IPS-18a (cell line): Measurements from ENCODE around the gene SPRN.
"Not testable (repeated sequence)": the region's sequence is repeated elsewhere in the genome, so short reads cannot be mapped to it uniquely, and the experiment has no call there.

Source experiments
- H3K27ac ChIP-seq: one replicate; pipeline ENCODE4 v1.5.1; 2013; ENCODE audit warnings: low read length
- H3K27me3 ChIP-seq: one replicate; pipeline ENCODE4 v1.6.1; 2013; ENCODE audit warnings: mild to moderate bottlenecking, low read length; ENCODE audit not compliant: control insufficient read depth, insufficient read depth
- H3K36me3 ChIP-seq: one replicate; pipeline ENCODE4 v1.6.1; 2013; ENCODE audit warnings: low read depth, low read length; ENCODE audit not compliant: control insufficient read depth
- H3K4me1 ChIP-seq: one replicate; pipeline ENCODE4 v1.6.1; 2013; ENCODE audit warnings: low read depth, low read length; ENCODE audit not compliant: control insufficient read depth
- H3K4me3 ChIP-seq: one replicate; pipeline ENCODE4 v1.5.1; 2013; ENCODE audit warnings: low read length
- H3K9ac ChIP-seq: one replicate; pipeline ENCODE4 v1.6.1; 2013; ENCODE audit warnings: mild to moderate bottlenecking, low read length, moderate library complexity
- H3K9me3 ChIP-seq: one replicate; pipeline ENCODE4 v1.6.1; 2013; ENCODE audit warnings: low read depth, low read length; ENCODE audit not compliant: control insufficient read depth

The SPRN gene

DNA sequence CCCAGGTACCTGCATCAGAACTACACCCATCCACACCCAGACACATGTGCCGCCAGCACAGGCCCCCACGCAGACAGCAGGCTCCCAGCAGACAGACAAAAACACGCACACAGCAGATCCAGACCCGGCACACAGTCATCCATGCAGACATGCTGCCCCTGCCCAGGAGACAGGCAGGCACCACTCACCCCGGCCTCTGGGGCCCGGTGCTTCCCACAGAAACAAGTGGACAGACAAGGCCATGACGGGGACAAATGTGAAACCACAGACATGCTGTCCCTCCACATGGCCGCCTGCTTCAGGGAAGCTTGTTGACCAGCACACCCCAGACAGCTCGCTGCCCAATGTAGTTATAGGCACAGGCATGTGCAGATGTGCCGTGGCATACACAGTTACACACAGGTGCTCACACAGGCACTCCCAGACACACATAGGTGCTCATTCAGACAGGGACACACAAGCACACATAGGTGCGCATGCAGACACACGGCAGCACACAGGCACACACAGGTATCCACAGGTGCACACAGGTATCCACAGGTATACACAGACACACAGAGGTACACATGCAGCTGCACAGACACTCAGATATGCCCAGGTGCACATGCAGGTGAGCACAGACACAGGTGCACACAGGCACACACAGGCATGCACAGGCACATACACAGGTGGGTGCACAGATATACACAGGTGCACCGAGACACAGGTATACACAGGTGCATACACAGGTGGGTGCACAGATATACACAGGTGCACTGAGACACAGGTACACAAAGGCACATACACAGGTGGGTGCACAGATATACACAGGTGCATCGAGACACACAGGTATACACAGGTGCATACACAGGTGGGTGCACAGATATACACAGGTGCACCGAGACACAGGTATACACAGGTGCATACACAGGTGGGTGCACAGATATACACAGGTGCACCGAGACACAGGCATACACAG, 18.8 kb upstream of the SPRN start:
- H3K9ac ChIP-seq, result no peak overlapping the region

DNA sequence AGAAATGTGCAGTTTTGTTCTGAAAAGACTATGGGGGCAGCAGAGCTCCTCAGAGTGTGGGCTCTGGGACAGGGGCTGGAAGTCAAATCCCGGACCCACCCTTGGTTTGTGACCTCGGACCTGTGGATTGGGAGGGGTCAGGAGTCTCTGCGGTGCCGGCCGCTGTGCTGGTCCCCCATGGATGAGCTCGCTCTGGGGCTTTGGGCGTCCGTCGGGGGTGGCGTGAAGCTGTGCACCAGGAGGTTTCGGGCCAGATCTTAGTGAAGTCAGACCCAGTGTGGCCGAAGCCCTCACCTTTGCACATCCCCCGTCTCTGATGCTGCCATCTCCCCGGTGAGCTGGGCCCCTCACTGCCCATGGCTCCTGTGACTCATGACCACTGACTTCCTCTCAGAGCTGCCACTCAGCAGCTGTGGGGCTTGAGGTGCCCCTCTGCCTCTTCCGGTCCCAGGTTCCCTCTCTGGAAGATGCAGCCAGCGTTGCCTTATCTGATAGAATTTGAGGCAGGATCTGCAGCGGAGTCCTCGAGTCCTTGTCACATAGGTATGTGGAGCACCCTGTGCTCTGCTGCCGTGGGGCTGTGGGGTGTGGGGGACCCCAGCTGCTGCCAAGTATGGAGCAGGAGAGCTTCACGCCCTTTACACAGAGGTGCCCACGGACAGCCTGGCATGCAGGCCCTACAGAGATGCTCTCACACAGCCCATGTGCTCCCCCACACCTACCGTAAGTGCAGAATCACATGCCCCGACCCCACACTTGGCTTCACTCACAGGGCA, 18.0 kb upstream of the SPRN start:
- Histone ChIP-seq H3K27ac (no peak overlapping the region), H3K9me3 (peaks cover 28% of the 10 kb centered on the region), H3K27me3 (no peaks in the 10 kb centered on the region), H3K4me1 (no peaks in the 10 kb centered on the region), H3K4me3 (no peak overlapping the region), H3K36me3 (no peaks in the 10 kb centered on the region), H3K9ac (no peak overlapping the region)

More for the DNA sequence above, 18.8 kb upstream of the SPRN start:
- Histone ChIP-seq H3K9me3 (peaks cover 35% of the 10 kb centered on the region), H3K27me3 (no peaks in the 10 kb centered on the region), H3K4me1 (no peaks in the 10 kb centered on the region), H3K27ac (no peak overlapping the region), H3K36me3 (no peaks in the 10 kb centered on the region), H3K4me3 (no peak overlapping the region)

DNA sequence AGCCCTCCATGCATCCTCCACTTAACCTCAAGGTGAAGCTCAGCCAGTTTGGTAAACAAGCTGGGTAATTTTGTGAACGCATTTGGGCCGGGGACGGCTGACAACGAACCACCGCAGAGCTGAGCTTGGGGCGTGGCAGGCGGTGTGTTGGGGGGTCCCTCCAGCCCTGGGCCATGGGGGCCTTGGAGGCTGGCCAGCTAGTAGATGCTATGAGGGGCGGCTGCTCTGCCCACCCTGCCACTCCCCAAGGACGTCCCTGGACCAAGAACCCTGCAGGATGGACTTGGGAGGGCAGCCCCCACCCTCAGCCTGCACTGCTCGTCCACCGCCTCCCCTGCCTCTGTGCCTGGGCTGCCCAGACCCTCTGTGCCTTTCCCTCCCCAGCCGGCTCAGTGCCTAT, 17.4 kb upstream of the SPRN start:
- no peak overlapping the region for H3K4me3 ChIP-seq
- H3K27ac ChIP-seq, result no peak overlapping the region
- H3K27me3 ChIP-seq, result no peaks in the 10 kb centered on the region
- no peaks in the 10 kb centered on the region for H3K36me3 ChIP-seq
- no peaks in the 10 kb centered on the region for H3K4me1 ChIP-seq
- H3K9ac ChIP-seq, result no peak overlapping the region
- H3K9me3 ChIP-seq, result peaks cover 24% of the 10 kb centered on the region

DNA sequence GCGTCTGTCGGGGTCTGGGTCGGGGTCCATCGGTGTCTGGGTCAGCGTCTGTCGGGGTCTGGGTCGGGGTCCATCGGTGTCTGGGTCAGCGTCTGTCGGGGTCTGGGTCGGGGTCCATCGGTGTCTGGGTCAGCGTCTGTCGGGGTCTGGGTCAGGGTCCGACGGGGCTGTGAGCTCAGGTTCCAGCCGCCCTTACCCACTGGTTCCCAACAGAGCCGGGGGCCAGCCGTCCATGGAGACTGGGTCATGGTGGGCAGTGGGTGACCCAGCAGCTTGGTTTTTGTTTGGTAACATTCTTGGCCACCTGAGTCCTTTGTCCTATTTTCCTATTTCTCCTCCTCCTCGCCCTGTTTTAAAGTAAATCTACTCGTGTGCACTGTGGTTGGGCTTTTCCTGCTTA, 16.9 kb upstream of the SPRN start:
- H3K4me3 ChIP-seq, H3K27me3 ChIP-seq, H3K9ac ChIP-seq, H3K27ac ChIP-seq, H3K36me3 ChIP-seq, H3K4me1 ChIP-seq: not testable (repeated sequence)
- H3K9me3 ChIP-seq, result peaks cover 24% of the 10 kb centered on the region

DNA sequence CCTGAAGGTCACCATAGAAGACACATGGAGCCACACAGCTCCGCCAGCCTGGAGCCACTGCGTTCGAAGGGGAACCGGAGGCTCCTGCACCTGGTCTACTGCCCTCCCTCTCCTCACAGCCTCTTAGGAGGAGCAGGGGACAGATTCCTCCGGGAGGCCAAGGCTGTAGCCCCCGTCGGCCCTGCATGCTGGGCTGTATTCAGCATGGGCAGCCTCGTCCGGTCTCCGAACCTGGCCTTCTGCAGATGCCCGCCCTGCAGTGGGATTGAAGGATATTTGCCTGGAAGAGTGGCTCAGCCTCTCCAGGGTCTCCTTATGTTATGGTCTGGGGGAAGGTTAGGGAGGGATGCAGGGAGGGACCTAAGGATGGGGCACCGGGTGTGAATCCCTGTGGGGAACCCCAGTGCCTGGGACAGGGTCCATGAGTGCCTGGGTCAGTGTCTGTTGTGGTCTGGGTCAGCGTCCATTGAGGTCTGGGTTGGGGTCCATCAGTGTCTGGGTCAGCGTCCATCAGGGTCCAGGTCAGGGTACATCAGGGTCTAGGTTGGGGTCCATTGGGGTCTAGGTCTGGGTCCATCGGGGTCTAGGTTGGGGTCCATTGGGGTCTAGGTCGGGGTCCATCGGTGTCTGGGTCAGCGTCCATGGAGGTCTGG, 16.3 kb upstream of the SPRN start:
- H3K27me3 ChIP-seq, result no peaks in the 10 kb centered on the region
- no peaks in the 10 kb centered on the region for H3K4me1 ChIP-seq
- H3K9me3 ChIP-seq, result peaks cover 24% of the 10 kb centered on the region

DNA sequence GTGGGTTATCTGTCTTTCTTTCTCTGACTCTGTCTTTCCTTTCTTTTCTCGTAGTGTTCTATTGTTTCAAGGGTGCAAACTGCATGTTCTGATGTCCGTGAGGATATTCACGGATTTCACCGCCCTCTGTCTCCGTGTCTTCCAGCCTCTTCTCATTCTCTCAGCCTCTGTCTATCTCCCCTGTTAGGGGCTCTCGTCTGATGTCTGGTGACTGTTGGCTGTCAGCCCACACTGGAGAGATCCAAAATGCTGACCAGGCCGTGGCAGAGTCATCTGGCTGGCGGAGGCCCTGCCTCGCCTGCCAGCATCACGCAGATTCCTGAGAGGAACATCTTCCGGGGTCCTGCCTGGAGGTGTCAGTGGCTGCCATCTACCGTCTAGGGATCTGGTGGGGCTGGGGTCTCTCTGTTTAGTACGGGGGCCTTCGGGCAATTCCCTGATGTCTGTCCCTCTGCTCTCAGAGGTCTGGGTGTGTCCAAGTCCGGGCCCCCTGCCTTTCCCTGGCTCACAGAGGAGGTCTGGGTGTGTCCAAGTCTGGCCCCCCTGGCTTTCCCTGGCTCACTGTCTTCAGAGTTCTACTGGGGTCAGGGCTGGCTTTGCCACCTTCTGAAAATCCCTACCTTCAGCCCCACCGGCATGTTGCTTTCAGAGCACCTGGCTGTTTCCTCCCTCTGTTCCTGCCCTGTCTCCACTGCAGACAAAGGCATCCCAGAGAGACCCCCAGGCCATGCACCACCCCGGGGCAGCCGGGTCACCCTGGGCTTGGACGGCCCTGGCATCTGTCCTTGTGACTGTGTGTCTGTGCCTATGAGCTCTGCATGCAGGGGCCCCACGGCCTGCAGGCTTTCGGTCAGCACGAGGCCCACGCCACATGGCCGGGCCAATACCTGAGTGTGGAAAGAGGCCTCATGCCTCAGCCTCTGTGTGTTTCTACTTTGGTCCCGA, 15.4 kb upstream of the SPRN start:
- peaks cover 20% of the 10 kb centered on the region for H3K9me3 ChIP-seq
- H3K27me3 ChIP-seq, result no peaks in the 10 kb centered on the region
- no peak overlapping the region for H3K9ac ChIP-seq
- no peaks in the 10 kb centered on the region for H3K4me1 ChIP-seq
- H3K36me3 ChIP-seq, result no peaks in the 10 kb centered on the region
- no peak overlapping the region for H3K27ac ChIP-seq
- no peak overlapping the region for H3K4me3 ChIP-seq

More for the DNA sequence above, 16.3 kb upstream of the SPRN start:
- Histone ChIP-seq H3K4me3 (no peak overlapping the region), H3K9ac (no peak overlapping the region), H3K36me3 (no peaks in the 10 kb centered on the region), H3K27ac (no peak overlapping the region)

DNA sequence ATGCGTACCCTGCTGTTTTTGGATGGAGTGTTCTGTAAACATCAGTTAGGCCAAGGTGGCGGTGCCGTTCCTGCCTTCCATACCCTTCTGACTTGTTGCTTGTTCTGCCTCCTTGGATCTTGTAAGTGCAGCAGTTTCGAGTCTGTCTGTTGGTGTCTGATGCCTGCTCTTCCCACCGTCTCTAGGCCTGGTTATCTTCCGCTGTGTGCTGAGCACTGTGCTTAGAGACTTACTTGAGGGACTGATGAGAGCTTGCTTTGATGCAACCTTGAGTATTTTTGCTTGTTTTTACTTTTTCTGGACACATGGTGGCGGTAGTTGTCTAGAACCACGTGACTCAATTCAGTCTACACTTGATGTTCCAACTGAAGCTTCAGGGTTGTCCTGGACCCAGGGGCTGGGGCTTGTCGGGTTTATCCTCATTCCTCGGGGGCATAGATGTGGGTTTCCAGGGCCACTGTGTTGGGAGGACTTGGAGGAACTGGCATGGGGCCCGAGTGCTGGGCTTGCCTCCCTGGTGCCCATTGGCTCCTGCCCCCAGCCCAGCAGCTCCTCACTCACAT, 14.4 kb upstream of the SPRN start:
- H3K9ac ChIP-seq, result no peak overlapping the region
- H3K27me3 ChIP-seq, result no peaks in the 10 kb centered on the region
- no peaks in the 10 kb centered on the region for H3K36me3 ChIP-seq
- no peaks in the 10 kb centered on the region for H3K4me1 ChIP-seq
- peaks cover 16% of the 10 kb centered on the region for H3K9me3 ChIP-seq
- H3K27ac ChIP-seq, result no peak overlapping the region
- H3K4me3 ChIP-seq, result no peak overlapping the region

DNA sequence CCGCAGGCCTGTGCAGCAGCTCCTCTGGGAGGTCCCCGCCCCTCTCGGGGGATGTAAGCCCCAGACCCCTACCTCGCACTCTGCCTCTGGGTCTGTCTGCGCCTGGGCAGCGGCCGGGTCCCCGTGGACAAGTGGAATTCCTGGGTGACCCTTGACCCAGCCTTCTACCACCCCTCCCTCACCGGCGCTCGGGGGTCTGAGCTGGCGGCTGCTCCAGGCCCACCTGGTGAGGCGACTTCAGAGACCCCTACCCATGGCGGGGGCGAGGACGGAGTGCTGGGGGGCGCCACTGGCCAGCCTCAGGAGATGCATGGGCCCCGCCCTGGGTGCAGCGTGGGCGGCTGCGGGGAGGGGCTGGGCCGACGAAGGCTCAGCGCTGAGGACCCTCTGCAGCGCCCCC, 8.4 kb upstream of the SPRN start:
- not testable (repeated sequence) for H3K36me3 ChIP-seq, H3K4me3 ChIP-seq, H3K4me1 ChIP-seq, H3K27ac ChIP-seq, H3K9me3 ChIP-seq, H3K9ac ChIP-seq, H3K27me3 ChIP-seq

DNA sequence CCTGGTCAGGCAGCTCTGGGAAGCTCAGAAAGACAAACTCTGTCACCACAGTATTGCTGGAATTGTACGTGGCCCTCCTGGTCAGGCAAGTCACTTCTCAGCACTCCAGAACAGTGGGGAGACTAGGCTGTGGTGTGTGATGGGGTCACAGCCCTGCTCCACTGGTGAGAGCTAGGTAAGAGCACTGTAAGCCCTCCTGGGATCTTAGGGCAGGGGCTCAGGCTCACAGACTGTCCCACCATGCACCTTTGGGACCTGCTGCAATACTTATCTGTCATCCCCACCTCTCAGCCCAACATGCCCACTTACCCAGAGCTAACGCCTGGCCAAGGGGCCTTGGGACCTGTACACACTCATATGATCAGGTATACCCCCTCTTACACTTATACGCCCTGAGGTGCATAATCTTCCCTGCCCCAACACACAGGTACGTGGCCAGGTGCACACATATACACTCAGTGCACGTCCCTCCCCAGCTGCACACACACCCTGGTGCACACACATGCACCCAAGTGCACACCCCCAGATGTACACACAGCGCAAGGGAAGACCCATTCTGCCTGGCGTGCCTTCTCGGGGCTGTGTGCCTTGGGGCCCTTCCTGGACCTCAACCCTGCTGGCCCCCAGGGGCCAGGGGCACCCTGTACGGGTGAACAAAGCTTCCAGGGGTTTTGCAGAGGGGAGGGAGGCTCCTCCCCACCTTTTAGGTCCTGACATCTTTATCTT, 7.6 kb upstream of the SPRN start:
- not testable (repeated sequence) for H3K4me1 ChIP-seq, H3K27ac ChIP-seq, H3K4me3 ChIP-seq, H3K9me3 ChIP-seq, H3K36me3 ChIP-seq, H3K9ac ChIP-seq, H3K27me3 ChIP-seq

DNA sequence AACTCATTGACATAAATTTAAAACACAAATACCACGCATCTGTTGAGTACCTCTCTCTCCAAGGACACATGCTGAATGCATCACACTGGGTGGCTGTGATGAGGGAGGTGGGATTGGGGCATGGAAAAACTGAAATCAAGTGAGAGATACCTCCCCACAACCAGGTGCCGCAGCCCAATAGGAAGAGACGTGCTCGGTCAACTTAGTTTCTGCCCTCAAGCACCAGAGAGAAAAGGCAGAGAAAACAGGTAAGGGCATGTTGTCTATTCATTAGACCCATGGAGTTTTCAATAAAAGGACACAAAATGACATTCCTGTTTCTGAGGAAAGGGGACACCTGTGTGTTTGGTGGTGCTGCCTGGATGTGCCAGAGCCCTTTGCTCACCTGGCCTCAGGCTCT, 5.1 kb upstream of the SPRN start:
- not testable (repeated sequence) for H3K36me3 ChIP-seq, H3K9ac ChIP-seq, H3K4me3 ChIP-seq, H3K9me3 ChIP-seq, H3K4me1 ChIP-seq, H3K27ac ChIP-seq, H3K27me3 ChIP-seq
